SK-N-SH treated with all-trans-retinoic acid at 6 μM for 48 hours (cell line): ENCODE data around the gene OVCA2.

Experiments used
- ATAC-seq: fragments of 200-7000 bp; cut with Tn5 transposase; 3 replicates; pipeline ENCODE4 v1.9.1; 2020; ENCODE audit warnings: mild to moderate bottlenecking, moderate library complexity
- ARNTL ChIP-seq: fragments of 450-650 bp; formaldehyde crosslinking; IDR thresholded peaks from 2 replicates; pipeline ENCODE4 v1.5.0; 2020; ENCODE audit warnings: low read depth, mild to moderate bottlenecking, moderate library complexity, borderline replicate concordance
- BACH2 ChIP-seq: fragments of 250-450 bp; sonication (Bioruptor Pico); IDR thresholded peaks from 2 replicates; pipeline ENCODE4 v1.9.0; 2021; ENCODE audit warnings: mild to moderate bottlenecking, borderline replicate concordance
- CREB5 ChIP-seq: fragments of 250-450 bp; sonication (Bioruptor Pico); IDR thresholded peaks from 2 replicates; pipeline ENCODE4 v1.5.1; 2020; ENCODE audit warnings: low read depth, mild to moderate bottlenecking, moderate library complexity
- CSDC2 ChIP-seq: fragments of 250-450 bp; sonication (Bioruptor Pico); IDR thresholded peaks from 2 replicates; pipeline ENCODE4 v1.5.0; 2020; ENCODE audit warnings: mild to moderate bottlenecking, moderate library complexity
- CSRNP3 ChIP-seq: fragments of 250-450 bp; sonication (Bioruptor Pico); IDR thresholded peaks from 2 replicates; pipeline ENCODE4 v1.5.1; 2021; ENCODE audit warnings: mild to moderate bottlenecking, moderate library complexity
- ESRRG ChIP-seq: fragments of 250-450 bp; sonication (Bioruptor Pico); IDR thresholded peaks from 2 replicates; pipeline ENCODE4 v1.6.1; 2021; ENCODE audit warnings: mild to moderate bottlenecking
- GLIS3 ChIP-seq: fragments of 250-450 bp; sonication (Bioruptor Pico); IDR thresholded peaks from 2 replicates; pipeline ENCODE4 v1.5.0; 2020; ENCODE audit warnings: mild to moderate bottlenecking, moderate library complexity
- ISL1 ChIP-seq: fragments of 250-450 bp; sonication (Bioruptor Pico); IDR thresholded peaks from 2 replicates; pipeline ENCODE4 v2.1.2; 2022; ENCODE audit warnings: mild to moderate bottlenecking, moderate library complexity
- OSR1 ChIP-seq: fragments of 250-450 bp; sonication (Bioruptor Pico); IDR thresholded peaks from 2 replicates; pipeline ENCODE4 v1.8.0; 2022; ENCODE audit warnings: moderate library complexity, mild to moderate bottlenecking, inconsistent platforms
- PATZ1 ChIP-seq: fragments of 250-450 bp; sonication (Bioruptor Pico); IDR thresholded peaks from 2 replicates; pipeline ENCODE4 v1.8.0; 2020; ENCODE audit warnings: mild to moderate bottlenecking, moderate library complexity, borderline replicate concordance
- POU6F1 ChIP-seq: fragments of 250-450 bp; sonication (Bioruptor Pico); IDR thresholded peaks from 2 replicates; pipeline ENCODE4 v1.8.0; 2021; ENCODE audit warnings: low read depth, mild to moderate bottlenecking, moderate library complexity, borderline replicate concordance
- PPARA ChIP-seq: fragments of 250-450 bp; sonication (Bioruptor Pico); IDR thresholded peaks from 2 replicates; pipeline ENCODE4 v1.5.0; 2020; ENCODE audit warnings: mild to moderate bottlenecking, borderline replicate concordance
- RARB ChIP-seq: fragments of 250-450 bp; sonication (Bioruptor Pico); IDR thresholded peaks from 2 replicates; pipeline ENCODE4 v1.8.0; 2021; ENCODE audit warnings: mild to moderate bottlenecking, moderate library complexity
- SNAI2 ChIP-seq: fragments of 250-450 bp; sonication (Bioruptor Pico); IDR thresholded peaks from 2 replicates; pipeline ENCODE4 v1.5.0; 2020; ENCODE audit warnings: mild to moderate bottlenecking, moderate library complexity
- TCF4 ChIP-seq: fragments of 250-450 bp; sonication (Bioruptor Pico); IDR thresholded peaks from 2 replicates; pipeline ENCODE4 v1.8.0; 2021; ENCODE audit warnings: mild to moderate bottlenecking, moderate library complexity, borderline replicate concordance
- TOX ChIP-seq: fragments of 250-450 bp; sonication (Bioruptor Pico); IDR thresholded peaks from 2 replicates; pipeline ENCODE4 v1.8.0; 2021; ENCODE audit warnings: mild to moderate bottlenecking, moderate library complexity, borderline replicate concordance
- TSHZ2 ChIP-seq: fragments of 250-450 bp; sonication (Bioruptor Pico); IDR thresholded peaks from 2 replicates; pipeline ENCODE4 v1.5.0; 2020; ENCODE audit warnings: mild to moderate bottlenecking, moderate library complexity
- ZC3H10 ChIP-seq: fragments of 250-450 bp; sonication (Bioruptor Pico); IDR thresholded peaks from 2 replicates; pipeline ENCODE4 v1.5.1; 2021; ENCODE audit warnings: mild to moderate bottlenecking, moderate library complexity
- ZFP3 ChIP-seq: fragments of 250-450 bp; sonication (Bioruptor Pico); IDR thresholded peaks from 2 replicates; pipeline ENCODE4 v1.5.0; 2020; ENCODE audit warnings: mild to moderate bottlenecking, moderate library complexity
- ZFP30 ChIP-seq: fragments of 450-650 bp; formaldehyde crosslinking; IDR thresholded peaks from 2 replicates; pipeline ENCODE4 v1.5.0; 2022; ENCODE audit warnings: mild to moderate bottlenecking, moderate library complexity
- ZNF565 ChIP-seq: fragments of 450-650 bp; formaldehyde crosslinking; conservative IDR thresholded peaks from 2 replicates; pipeline ENCODE4 v1.5.0; 2020; ENCODE audit warnings: low read depth, mild to moderate bottlenecking, moderate library complexity
- ZNF70 ChIP-seq: fragments of 450-650 bp; formaldehyde crosslinking; IDR thresholded peaks from 2 replicates; pipeline ENCODE4 v1.5.0; 2020; ENCODE audit warnings: mild to moderate bottlenecking, moderate library complexity
- ZNF8 ChIP-seq: fragments of 450-650 bp; formaldehyde crosslinking; IDR thresholded peaks from 2 replicates; pipeline ENCODE4 v1.5.0; 2020; ENCODE audit warnings: mild to moderate bottlenecking, moderate library complexity

The OVCA2 gene

GRCh38 chr17:2084766-2085647, 43.2 kb downstream of the OVCA2 start:
- ATAC-seq = peak; percentile 67

GRCh38 chr17:2085648-2085949, 43.8 kb downstream of the OVCA2 start:
- ATAC-seq = no peak
- no peak for TF ChIP-seq ARNTL (CRISPR knock-in tag)
- TF ChIP-seq CSDC2 (CRISPR knock-in tag) = no peak
- TF ChIP-seq ZFP3 = no peak
- TF ChIP-seq RARB (CRISPR knock-in tag) = no peak
- no peak for TF ChIP-seq SNAI2 (CRISPR knock-in tag)
- no peak for TF ChIP-seq OSR1
- TF ChIP-seq PPARA = no peak
- TF ChIP-seq ISL1 (CRISPR knock-in tag) = no peak

More at GRCh38 chr17:2084766-2085647, 43.2 kb downstream of the OVCA2 start:
- TF ChIP-seq BACH2 (CRISPR knock-in tag) (peak; percentile 48; the same call in 1 of the 2 replicates), ZNF565 (0 out of 2 replicates have a peak, but pooled peaks have one; percentile 9), ARNTL (CRISPR knock-in tag) (peak; percentile 68), ESRRG (CRISPR knock-in tag) (peak; percentile 93; the same call in 1 of the 2 replicates), RARB (CRISPR knock-in tag) (peak; percentile 6; the same call in 1 of the 2 replicates), SNAI2 (CRISPR knock-in tag) (peak; percentile 5; the same call in 1 of the 2 replicates), OSR1 (no peak), TSHZ2 (CRISPR knock-in tag) (peak; percentile 80), GLIS3 (CRISPR knock-in tag) (no peak), ISL1 (CRISPR knock-in tag) (no peak), CSRNP3 (CRISPR knock-in tag) (no peak), ZFP3 (no peak), TCF4 (CRISPR knock-in tag) (peak; percentile 42), ZNF8 (CRISPR knock-in tag) (no peak), CREB5 (CRISPR knock-in tag) (no peak), ZC3H10 (no peak), TOX (CRISPR knock-in tag) (no peak), ZNF70 (CRISPR knock-in tag) (peak; percentile 89), PPARA (0 out of 2 replicates have a peak, but pooled peaks have one; percentile 9)
- TF ChIP-seq, all 23 proteins: peak for 10

- no peak for ATAC-seq
- TF ChIP-seq BACH2 (CRISPR knock-in tag) (no peak), PATZ1 (CRISPR knock-in tag) (no peak), CSRNP3 (CRISPR knock-in tag) (no peak), ZNF70 (CRISPR knock-in tag) (no peak), TSHZ2 (CRISPR knock-in tag) (no peak), ISL1 (CRISPR knock-in tag) (no peak), ZFP30 (CRISPR knock-in tag) (no peak), PPARA (no peak), ZNF565 (no peak), TCF4 (CRISPR knock-in tag) (no peak), GLIS3 (CRISPR knock-in tag) (no peak), POU6F1 (CRISPR knock-in tag) (no peak)
Measured at GRCh38 chr17:2086306-2086705, 44.5 kb downstream of the OVCA2 start.
